Esophagus mucosa (tissue), 1 donor: ENCODE results near the gene SEL1L. TPM values are rescaled to one million over a fixed set of nuclear protein-coding genes. Genes with fewer than 3 reads are reported as not detected.
A peak's percentile ranks its signal among the peaks of the same experiment; 100 is the strongest.
"Not testable (repeated sequence)": the region's sequence is repeated elsewhere in the genome, so short reads cannot be mapped to it uniquely, and the experiment has no call there.

ENCODE experiments used
- ATAC-seq: fragments of 200-7000 bp; cut with Tn5 transposase; one replicate; pipeline ENCODE4 v1.9.1; 2020
- total RNA-seq: library from RNA; stranded (reverse); gene quantifications from one replicate; pipeline ENCODE4 v1.2.4, GENCODE V29; 2023
- donor health status: DM: yes; HTN: yes; CAD: no.

SEL1L gene
- total RNA-seq, result 33.0 TPM

GRCh38 chr14:81533536-81534343 is at the start of gene SEL1L:
TSS of gene SEL1L (minus strand) at chr14:81533853. CDS start at chr14:81533744, 109 bp downstream.
- peak; percentile 99 for ATAC-seq

- ATAC-seq, result no peak
Measured at GRCh38 chr14:81582420-81582819, 48.8 kb upstream of the SEL1L start.

DNA sequence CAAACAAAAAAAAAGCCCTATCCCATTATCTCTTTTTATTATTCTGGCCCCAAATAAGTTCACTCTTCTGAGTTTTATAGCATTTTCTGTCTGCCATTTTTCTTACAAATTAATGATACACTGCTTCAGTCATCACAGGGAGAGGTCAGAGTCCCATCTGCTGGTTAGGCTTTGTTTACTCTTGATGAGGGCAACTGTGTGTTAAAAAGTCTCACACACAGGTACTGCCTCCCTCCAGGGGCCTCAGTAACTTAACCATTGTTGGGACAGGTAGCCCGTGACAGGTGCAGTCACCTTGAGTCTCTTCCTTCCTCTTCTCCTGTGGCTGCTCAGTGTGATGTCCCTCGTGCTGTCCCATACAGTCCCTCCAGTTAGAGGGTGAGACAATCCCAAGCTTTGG is 45.5 kb upstream of the SEL1L start:
- ATAC-seq, result no peak

DNA sequence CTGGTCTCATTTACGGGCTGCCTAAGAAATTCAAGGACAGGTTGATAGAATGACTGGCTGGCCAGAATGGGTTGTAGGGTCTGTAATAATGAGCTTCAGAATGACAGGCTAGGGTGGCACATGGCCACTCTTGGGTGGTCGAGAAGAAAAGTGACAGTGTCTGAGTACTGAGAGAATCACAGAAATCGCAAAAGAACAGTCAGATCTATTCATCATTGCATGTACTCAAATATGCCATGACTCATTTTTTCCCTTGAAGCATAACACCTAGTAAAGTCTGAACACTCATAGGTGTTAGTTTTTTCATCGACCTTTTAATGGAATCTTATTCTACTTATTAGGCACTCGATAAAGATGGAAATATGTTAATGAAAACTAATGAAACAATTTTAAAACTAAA is 37.8 kb upstream of the SEL1L start:
- no peak for ATAC-seq

GRCh38 chr14:81567302-81567701 is 33.6 kb upstream of the SEL1L start:
- ATAC-seq, result no peak

DNA sequence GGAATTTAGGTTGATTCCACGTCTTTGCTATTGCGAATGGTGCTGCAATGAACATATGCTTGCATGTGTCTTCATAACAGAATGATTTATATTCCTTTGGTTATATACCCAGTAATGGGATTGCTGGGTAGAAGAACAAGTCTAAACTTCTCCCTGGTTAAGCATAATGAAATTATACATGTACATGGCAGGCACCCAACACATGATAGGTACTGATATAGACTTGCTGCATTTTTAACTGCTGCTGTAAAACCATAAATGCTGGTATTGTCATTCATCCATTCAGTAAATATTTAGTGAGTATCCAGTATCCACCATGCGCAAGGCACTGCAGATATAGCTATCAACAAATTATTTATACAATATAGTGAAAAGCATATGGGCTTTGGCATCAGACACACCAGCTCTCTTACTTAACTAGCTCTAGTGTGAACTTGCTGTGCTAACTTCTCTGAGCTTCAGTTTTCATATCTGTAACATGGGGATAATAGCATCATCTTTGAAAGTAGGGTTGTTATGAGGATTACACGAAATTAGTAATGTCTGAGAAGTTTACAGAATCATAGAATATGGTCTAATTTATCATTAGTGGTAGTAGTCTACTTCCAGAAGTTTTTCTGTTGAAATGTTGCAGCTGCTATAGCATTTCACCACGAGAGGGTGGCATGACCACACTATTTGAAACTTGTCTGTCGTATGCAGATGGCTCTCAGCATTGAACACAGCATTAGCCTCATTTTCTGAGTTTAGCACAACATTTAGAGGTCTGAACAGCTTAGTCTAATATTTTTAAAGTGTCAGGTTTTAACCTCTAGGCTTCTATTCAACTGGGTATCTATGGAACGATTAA is 32.0 kb upstream of the SEL1L start:
- ATAC-seq, result peak; percentile 35

DNA sequence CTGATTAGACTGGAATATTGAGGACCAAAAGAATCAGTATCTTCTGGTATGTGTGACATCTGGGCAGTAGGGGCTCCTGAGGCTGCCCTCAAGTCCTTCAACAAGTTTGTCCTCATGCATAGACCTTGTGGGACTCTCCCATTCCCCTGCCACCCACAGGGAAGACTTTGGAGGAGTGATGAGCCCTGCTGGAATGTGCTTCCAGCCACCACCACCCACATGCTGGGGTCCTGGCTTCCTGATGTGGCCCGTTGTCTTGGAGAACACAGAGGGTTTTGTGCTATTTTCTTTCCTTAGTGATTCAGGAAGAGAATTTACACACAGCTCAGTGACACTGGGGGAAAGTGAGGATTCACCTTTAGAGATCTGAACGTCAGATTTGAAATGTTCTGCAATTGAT is 29.2 kb upstream of the SEL1L start:
- no peak for ATAC-seq

GRCh38 chr14:81561084-81561775 is 27.6 kb upstream of the SEL1L start:
- peak; percentile 81 for ATAC-seq

GRCh38 chr14:81559385-81559784 is 25.7 kb upstream of the SEL1L start:
- no peak for ATAC-seq

- ATAC-seq, result no peak
Measured at GRCh38 chr14:81557146-81557545, 23.5 kb upstream of the SEL1L start.

GRCh38 chr14:81555684-81556083 is 22.0 kb upstream of the SEL1L start:
- ATAC-seq, result no peak

DNA sequence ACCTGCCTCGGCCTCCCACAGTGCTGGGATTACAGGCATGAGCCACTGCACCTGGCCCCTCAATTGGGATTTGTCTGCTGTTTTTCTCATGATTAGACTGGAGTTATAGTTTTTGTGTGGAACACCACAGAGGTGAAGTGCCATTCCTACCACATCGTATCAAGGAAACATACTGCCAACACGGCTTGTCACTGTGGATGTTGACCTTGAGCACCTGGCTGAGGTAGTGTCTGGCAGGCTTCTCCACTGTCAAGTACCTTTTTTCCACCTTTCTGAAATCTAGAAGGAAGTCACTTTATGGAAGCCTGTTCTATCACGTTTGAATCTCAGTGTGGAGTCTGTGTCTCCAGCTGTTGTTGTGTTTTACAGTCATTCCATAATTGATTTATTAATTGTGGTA is 21.4 kb upstream of the SEL1L start:
- ATAC-seq, result no peak

DNA sequence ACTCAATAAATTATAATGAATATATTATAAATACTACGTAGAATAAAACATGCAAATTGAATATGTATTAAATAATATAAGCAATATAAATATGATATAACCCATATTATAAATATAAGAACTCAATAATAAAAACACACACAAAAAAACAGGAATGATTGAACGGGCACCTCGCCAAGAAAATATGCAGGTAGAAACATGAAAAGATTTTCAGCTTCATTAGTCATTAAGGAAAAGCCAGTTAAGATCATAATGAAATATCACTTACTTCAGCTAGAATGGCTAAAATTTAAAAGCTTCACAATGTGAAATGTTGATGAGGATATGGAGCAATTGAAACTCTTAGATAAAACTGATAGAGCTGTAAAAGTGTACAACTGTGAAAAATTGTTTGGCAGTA is 17.8 kb upstream of the SEL1L start:
- no peak for ATAC-seq

DNA sequence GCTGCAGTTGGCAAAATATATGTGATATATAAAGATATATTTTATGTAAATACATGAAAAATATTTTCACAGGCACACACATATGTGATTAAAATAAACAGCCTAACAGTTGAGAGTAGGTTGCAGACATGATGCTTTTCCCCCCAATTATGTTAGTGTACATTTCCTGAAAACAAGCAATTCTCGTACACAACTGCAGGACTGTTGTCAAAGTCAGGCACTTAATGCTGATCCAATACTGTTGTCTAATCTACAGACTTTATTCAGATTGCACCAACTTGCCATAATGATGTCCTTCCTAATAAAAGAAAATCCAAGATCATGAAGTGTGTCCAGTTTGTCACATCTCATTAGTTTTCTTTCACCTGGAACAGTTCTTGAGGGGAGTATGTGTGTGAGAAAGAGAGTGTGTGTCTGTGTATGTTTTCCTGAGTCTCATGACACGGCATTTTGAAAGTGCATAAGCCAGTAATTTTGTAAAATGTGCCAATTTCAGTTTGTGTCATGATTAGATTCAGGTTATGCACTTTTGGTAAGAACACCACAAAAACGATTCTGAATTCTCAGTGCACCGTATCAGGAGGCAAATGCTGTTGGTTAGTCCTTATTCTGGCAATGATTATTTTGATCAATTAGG is 16.5 kb upstream of the SEL1L start:
- no peak for ATAC-seq

DNA sequence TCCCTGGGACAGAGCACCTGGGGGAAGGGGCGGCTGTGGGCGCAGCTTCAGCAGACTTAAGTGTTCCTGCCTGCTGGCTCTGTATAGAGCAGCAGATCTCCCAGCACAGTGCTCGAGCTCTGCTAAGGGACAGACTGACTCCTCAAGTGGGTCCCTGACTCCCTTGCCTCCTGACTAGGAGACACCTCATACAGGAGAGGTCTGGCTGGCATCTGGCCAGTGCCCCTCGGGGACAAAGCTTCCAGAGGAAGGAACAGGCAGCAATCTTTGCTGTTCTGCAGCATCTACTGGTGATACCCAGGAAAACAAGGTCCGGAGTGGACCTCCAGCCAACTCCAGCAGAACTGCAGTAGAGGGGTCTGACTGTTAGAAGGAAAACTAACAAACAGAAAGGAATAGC is 7.6 kb upstream of the SEL1L start:
- not testable (repeated sequence) for ATAC-seq

DNA sequence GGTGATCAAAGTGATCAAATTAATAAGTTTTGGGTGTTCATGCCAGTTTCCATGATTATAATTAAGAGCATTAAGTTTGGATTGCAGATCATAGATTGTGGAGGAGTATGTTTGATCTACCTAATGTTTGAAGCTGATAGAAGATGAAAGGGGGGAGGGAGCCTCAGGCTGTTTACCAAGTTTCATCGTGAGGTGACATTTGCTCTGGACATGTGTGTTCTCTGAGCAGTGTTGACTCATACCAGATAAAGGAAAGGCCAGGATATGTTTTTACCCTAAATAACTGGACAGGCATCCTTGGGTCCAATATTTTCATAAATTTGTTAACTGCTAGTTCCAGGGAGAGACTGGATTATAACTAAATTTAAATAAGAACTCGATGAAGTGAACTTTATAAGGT is 3.5 kb upstream of the SEL1L start:
- no peak for ATAC-seq

GRCh38 chr14:81536241-81536771 is 2.7 kb upstream of the SEL1L start:
- no peak for ATAC-seq

DNA sequence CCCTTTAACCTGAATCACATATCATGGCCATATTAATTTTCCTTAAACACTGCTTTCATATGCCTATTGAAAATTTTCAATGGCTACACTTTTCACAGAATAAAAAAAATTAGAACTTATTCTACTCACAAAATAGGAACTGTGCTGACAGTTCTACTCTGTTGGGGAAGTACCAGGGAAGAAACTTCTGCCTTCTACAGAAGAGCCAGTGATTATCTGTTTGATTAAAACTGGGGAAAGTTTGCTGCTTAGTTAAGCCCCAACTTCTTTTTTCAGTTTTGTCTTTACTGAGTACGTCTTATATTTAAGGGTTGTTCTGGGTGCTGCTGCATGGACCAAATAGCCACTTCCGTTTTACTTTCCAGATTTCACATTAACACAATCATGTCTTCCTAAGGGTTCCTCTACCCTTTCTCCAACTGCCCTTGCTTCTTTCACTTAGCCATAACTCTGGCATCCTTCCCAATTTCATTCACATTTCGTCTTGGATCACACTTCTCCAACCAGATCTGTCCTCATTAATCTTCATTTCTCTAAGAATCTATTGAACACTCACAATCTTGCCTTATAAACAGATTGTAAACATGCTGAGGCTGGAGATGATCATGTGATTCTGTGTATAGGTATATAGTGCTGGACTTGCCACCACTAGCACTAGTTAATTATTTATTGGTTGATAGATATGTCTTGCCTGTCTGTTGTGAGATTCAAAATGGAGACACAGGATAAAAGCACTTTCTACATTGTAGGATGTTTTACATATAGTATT is 1.9 kb upstream of the SEL1L start:
- no peak for ATAC-seq

DNA sequence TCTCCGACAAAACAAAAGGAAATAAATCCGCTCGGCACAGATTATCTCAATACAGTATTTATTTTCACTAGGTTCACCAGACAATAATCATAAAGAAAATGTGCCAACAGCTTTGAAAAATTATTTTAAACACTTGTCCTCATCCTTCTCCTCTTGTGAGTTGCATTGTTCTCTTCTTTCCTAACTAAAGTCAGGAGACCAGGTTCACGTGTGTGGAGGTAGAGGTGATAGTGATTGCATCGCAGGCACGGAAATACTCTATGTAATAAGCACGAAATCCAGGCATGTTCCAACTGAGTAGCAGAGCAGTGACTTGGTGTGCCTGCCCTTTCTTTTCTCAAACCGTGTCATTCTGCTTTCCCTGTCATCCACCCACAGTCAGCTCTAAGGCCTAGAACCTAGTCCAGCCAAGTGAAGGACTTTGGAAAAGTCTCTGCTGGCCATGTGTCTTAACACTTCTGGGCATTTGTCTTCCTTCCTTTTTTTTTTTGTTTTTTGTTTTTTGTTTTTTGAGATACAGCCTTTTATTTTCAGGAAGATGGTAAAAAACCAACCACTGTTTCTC is 939 bp upstream of the SEL1L start:
- no peak for ATAC-seq

DNA sequence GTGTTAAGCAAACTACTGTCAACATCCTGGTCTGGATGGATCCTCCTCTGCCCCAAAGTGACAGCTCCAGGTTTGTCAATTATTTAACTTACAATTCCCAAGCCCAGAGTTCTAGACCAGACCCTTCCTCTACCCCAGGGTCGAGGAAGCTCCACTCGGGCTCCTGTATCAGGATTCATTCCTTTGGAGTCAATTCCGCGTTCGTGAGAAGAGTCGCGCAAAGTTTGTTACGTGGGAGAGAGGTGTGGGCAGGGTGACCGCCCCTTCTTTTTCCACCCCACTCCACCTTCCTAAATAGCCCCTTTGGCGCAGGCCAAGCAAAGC is 479 bp downstream of the SEL1L start:
- no peak for ATAC-seq

GRCh38 chr14:81529391-81529790 is 4.3 kb downstream of the SEL1L start:
- peak; percentile 29 for ATAC-seq

DNA sequence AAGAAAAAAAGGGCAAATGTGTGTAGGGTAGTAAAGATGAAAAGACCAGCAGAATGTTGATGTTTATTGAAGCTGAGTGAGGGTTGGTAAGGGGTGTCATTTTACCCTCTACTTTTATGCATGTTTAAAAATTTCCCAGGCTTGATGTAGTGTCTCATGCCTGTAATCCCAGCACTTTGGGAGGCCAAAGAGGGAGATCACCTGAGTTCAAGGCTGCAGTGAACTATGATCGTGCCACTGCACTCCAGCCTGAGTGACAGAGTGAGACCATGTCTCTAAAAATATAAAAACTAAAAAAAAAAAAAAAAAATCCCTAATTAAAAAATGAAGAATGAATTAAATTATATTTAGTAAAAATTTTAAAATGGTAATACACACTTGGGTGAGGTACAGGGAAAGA is 8.5 kb downstream of the SEL1L start:
- no peak for ATAC-seq
